ENCODE results near the gene ATAD1.

DNA sequence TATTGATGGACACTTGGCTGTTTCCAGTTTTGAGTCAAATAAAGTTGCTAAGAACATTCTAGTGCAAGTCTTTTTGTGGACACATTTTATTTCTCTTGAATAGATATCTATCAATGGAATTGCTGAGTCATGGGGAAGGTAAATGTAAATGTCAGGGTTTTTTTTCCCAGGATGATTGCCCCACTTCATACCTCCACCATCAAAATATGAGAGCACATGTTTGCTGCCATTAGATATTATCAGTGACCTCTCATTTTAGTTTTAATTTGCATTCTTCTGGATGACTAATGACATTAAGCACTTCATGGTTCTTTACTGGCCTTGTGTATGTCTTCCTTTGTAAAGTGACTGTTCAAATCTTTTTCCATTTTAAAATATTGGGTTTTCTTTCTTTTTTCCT, 112.7 kb downstream of the ATAD1 start:
- TF ChIP-seq, protein P1, sequence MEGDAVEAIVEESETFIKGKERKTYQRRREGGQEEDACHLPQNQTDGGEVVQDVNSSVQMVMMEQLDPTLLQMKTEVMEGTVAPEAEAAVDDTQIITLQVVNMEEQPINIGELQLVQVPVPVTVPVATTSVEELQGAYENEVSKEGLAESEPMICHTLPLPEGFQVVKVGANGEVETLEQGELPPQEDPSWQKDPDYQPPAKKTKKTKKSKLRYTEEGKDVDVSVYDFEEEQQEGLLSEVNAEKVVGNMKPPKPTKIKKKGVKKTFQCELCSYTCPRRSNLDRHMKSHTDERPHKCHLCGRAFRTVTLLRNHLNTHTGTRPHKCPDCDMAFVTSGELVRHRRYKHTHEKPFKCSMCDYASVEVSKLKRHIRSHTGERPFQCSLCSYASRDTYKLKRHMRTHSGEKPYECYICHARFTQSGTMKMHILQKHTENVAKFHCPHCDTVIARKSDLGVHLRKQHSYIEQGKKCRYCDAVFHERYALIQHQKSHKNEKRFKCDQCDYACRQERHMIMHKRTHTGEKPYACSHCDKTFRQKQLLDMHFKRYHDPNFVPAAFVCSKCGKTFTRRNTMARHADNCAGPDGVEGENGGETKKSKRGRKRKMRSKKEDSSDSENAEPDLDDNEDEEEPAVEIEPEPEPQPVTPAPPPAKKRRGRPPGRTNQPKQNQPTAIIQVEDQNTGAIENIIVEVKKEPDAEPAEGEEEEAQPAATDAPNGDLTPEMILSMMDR (conservative IDR thresholded peaks at IDR 0.05; ENCODE audit: low read depth, low read length) = no peak
- no peak for TF ChIP-seq EZH2phosphoT487 (IDR thresholded peaks at IDR 0.05; ENCODE audit: borderline replicate concordance, low read length)

Data from PC-3 (cell line).